HCT116 (cell line): ENCODE results near the gene NDUFC2. TPM values are rescaled to one million over a fixed set of nuclear protein-coding genes. Genes with fewer than 3 reads are reported as not detected.

Experiments
- ATAC-seq: fragments of 200-7000 bp; cut with Tn5 transposase; 2 replicates; pipeline ENCODE4 v1.9.1; 2020; ENCODE audit warnings: mild to moderate bottlenecking, moderate library complexity
- BruUV-seq: library from RNA; stranded (reverse); fragments of 400-500 nt; replicated peaks from 2 replicates; lab custom pipeline; 2021; lab: Mats Ljungman, UMichigan
- CTCF ChIA-PET: fragments of 300-600 bp; sonication (Branson Sonifier 250); formaldehyde crosslinking; loops from one replicate; lab custom pipeline; 2021; ENCODE audit warnings: antibody characterized with exemption; lab: Charles Lee
- POLR2A ChIA-PET: fragments of 300-600, 350-600 bp; sonication (Branson Sonifier 250); formaldehyde crosslinking; loops from one replicate; lab custom pipeline; 2021; ENCODE audit warnings: antibody characterized with exemption; lab: Charles Lee
- RAD21 ChIA-PET, 2 experiments: fragments of 300-600 bp; sonication (Branson Sonifier 250); formaldehyde crosslinking; loops; one replicate each; lab custom pipeline; 2023; ENCODE audit warnings: low total read pairs in 2 of 2; ENCODE audit not compliant: uncharacterized antibody in 2 of 2, unreplicated experiment in 2 of 2, low non-redundant PET in 1 of 2; lab: Charles Lee
- DNase-seq: peaks from one replicate; pipeline ENCODE4 v3.0.0-alpha.2; 2010; ENCODE audit warnings: low read depth, low spot score
- H2AFZ ChIP-seq: fragments of 200-600 bp; shearing (Covaris generic), sonication (generic); 2 replicates; pipeline ENCODE4 v1.6.1; 2017; ENCODE audit warnings: low read depth, mixed run types, mixed read lengths, antibody characterized with exemption, low read length; ENCODE audit not compliant: poor library complexity, severe bottlenecking
- H3K27ac ChIP-seq: 2 replicates; pipeline ENCODE4 v1.5.1; 2012; ENCODE audit warnings: low read depth, low read length
- H3K27me3 ChIP-seq: fragments of 200-600 bp; sonication (generic); 2 replicates; pipeline ENCODE4 v1.6.1; 2016; ENCODE audit warnings: mixed run types, low read length, mixed read lengths; ENCODE audit not compliant: insufficient read depth
- H3K36me3 ChIP-seq, 2 experiments: fragments of 200-500 bp in 1 of 2; fragments of 200-600 bp in 1 of 2; sonication (Bioruptor generic) in 1 of 2; sonication (generic) in 1 of 2; 2 replicates each; pipeline versions ENCODE4 v1.5.1 to v1.6.1; 2014 to 2016; ENCODE audit warnings: low read length in 2 of 2, inconsistent platforms in 1 of 2, mixed read lengths in 1 of 2, mixed run types in 1 of 2; ENCODE audit not compliant: insufficient read depth in 2 of 2, control insufficient read depth in 1 of 2
- H3K4me1 ChIP-seq, 2 experiments: fragments of 200-600 bp in 1 of 2; sonication (generic) in 1 of 2; 2 replicates each; pipeline versions ENCODE4 v1.5.1 to v1.6.1; 2012 to 2017; ENCODE audit warnings: low read length in 2 of 2, inconsistent platforms in 1 of 2, mild to moderate bottlenecking in 1 of 2, mixed read lengths in 1 of 2, mixed run types in 1 of 2, moderate library complexity in 1 of 2; ENCODE audit not compliant: insufficient read depth in 2 of 2, control insufficient read depth in 1 of 2
- H3K4me2 ChIP-seq: fragments of 200-600 bp; sonication (generic); 2 replicates; pipeline ENCODE4 v1.6.1; 2017; ENCODE audit warnings: mixed run types, low read length, mixed read lengths
- H3K4me3 ChIP-seq, 2 experiments: fragments of 200-600 bp in 1 of 2; sonication (generic) in 1 of 2; replicated peaks in 1 of 2; 2 replicates each; pipeline ENCODE4 v1.5.1; 2011 to 2016; ENCODE audit warnings: low read length in 2 of 2, control low read depth in 1 of 2, low read depth in 1 of 2, mild to moderate bottlenecking in 1 of 2, mixed read lengths in 1 of 2, mixed run types in 1 of 2
- H3K79me2 ChIP-seq: fragments of 200-600 bp; sonication (generic); 2 replicates; pipeline ENCODE4 v1.6.1; 2017; ENCODE audit warnings: mild to moderate bottlenecking, mixed run types, low read length, moderate library complexity, mixed read lengths; ENCODE audit not compliant: insufficient read depth
- H3K9ac ChIP-seq: fragments of 200-600 bp; sonication (generic); 2 replicates; pipeline ENCODE4 v1.6.1; 2016; ENCODE audit warnings: low read length, mixed read lengths
- H3K9me2 ChIP-seq: fragments of 200-600 bp; sonication (generic), shearing (Covaris generic); 2 replicates; pipeline ENCODE4 v1.6.1; 2017; ENCODE audit warnings: mixed run types, mild to moderate bottlenecking, moderate library complexity; ENCODE audit not compliant: insufficient read depth
- H3K9me3 ChIP-seq, 2 experiments: fragments of 200-500 bp in 1 of 2; fragments of 200-600 bp in 1 of 2; sonication (Bioruptor generic) in 1 of 2; sonication (generic) in 1 of 2; 2 replicates each; pipeline ENCODE4 v1.6.1; 2014 to 2017; ENCODE audit warnings: low read length in 2 of 2, mixed read lengths in 2 of 2, inconsistent platforms in 1 of 2, low read depth in 1 of 2, mild to moderate bottlenecking in 1 of 2, mixed run types in 1 of 2, moderate library complexity in 1 of 2; ENCODE audit not compliant: control insufficient read depth in 1 of 2, insufficient read depth in 1 of 2
- H4K20me1 ChIP-seq: fragments of 200-600 bp; sonication (generic), shearing (Covaris generic); 2 replicates; pipeline ENCODE4 v1.6.1; 2017; ENCODE audit warnings: mixed run types, mild to moderate bottlenecking, moderate library complexity; ENCODE audit not compliant: insufficient read depth
- CBX3 ChIP-seq: IDR thresholded peaks from 2 replicates; pipeline ENCODE4 v1.6.1; 2012; ENCODE audit warnings: low read depth
- CTCF ChIP-seq, 3 experiments: fragments of 200-600 bp in 1 of 3; sonication (generic) in 1 of 3; IDR thresholded peaks in 2 of 3; conservative IDR thresholded peaks in 1 of 3; 2 replicates each; pipeline ENCODE4 v1.5.1; 2012 to 2017; ENCODE audit warnings: low read depth in 2 of 3, low read length in 2 of 3, antibody characterized with exemption in 1 of 3, borderline replicate concordance in 1 of 3, control low read depth in 1 of 3, mild to moderate bottlenecking in 1 of 3, mixed read lengths in 1 of 3, mixed run types in 1 of 3, moderate library complexity in 1 of 3; ENCODE audit not compliant: insufficient read depth in 1 of 3
- EGR1 ChIP-seq: IDR thresholded peaks from 2 replicates; pipeline ENCODE4 v1.6.1; 2012; ENCODE audit warnings: low read depth
- ELF1 ChIP-seq: IDR thresholded peaks from 2 replicates; pipeline ENCODE4 v1.6.1; 2012; ENCODE audit warnings: low read depth, borderline replicate concordance
- EZH2 ChIP-seq: fragments of 200-600 bp; sonication (generic); IDR thresholded peaks from 2 replicates; pipeline ENCODE4 v1.6.1; 2017; ENCODE audit warnings: antibody characterized with exemption, mixed run types
- FOSL1 ChIP-seq: IDR thresholded peaks from 2 replicates; pipeline ENCODE4 v1.6.1; 2012; ENCODE audit warnings: low read depth
- JUND ChIP-seq: IDR thresholded peaks from 2 replicates; pipeline ENCODE4 v1.6.1; 2012
- MAX ChIP-seq: IDR thresholded peaks from 2 replicates; pipeline ENCODE4 v1.6.1; 2012
- POLR2A ChIP-seq: IDR thresholded peaks from 2 replicates; pipeline ENCODE4 v1.7.0; 2011; ENCODE audit warnings: borderline replicate concordance; ENCODE audit not compliant: insufficient read depth, insufficient read length; ENCODE audit errors: extremely low read depth
- REST ChIP-seq: IDR thresholded peaks from 2 replicates; pipeline ENCODE4 v1.6.1; 2012; ENCODE audit warnings: low read depth
- SP1 ChIP-seq: IDR thresholded peaks from 2 replicates; pipeline ENCODE4 v1.6.1; 2012; ENCODE audit warnings: low read depth
- SRF ChIP-seq: IDR thresholded peaks from 2 replicates; pipeline ENCODE4 v1.6.1; 2012; ENCODE audit warnings: low read depth
- ZFX ChIP-seq: fragments of 450-650 bp; IDR thresholded peaks from 2 replicates; pipeline ENCODE4 v1.6.1; 2017
- intact Hi-C: fragments of 100-400 bp; cut with micrococcal nuclease; formaldehyde crosslinking; loops from 2 replicates; pipeline ENCODE4 v1.10.0; 2022
- total RNA-seq: library from RNA; stranded (reverse); gene quantifications from one replicate; pipeline ENCODE4 v1.2.1, GENCODE V29; 2021; ENCODE audit not compliant: unreplicated experiment

NDUFC2 gene
- total RNA-seq, 1 experiment from 2014 or later: 225 TPM

- TF ChIP-seq SRF (no peak), SP1 (no peak), CTCF (IDR thresholded peaks at IDR 0.05 in 2 of 3, conservative IDR thresholded peaks at IDR 0.05 in 1 of 3; ENCODE audit: borderline replicate concordance in 1 of 3, insufficient read depth in 1 of 3, low read depth in 2 of 3, low read length in 2 of 3) (no peak), JUND (no peak)
- TF ChIP-seq, all 23 proteins: peak for 0
Measured at GRCh38 chr11:78027759-78028158, 51.9 kb downstream of the NDUFC2 start (continued).

GRCh38 chr11:78025378-78025777 lies 54.3 kb downstream of the NDUFC2 start:
- no peak overlapping the region for H3K4me2 ChIP-seq
- ChIA-PET POLR2A (no interaction called here), CTCF (interaction anchor here (1.3 kb wide), 1 partner anchor 31 kb away, joined by 3 read pairs; the partner anchor contains the start of gene INTS4), RAD21 (no interaction called here)
- H3K36me3 ChIP-seq: no peaks in the 10 kb centered on the region
- ATAC-seq: no peak
- peaks cover 16% of the 10 kb centered on the region; the same call in 1 of the 2 replicates for H3K79me2 ChIP-seq
- no TSS peak for BruUV-seq
- intact Hi-C loops: no loop called here
- H3K9ac ChIP-seq: no peak overlapping the region
- no peak overlapping the region for H3K4me3 ChIP-seq
- no peak overlapping the region for H2AFZ ChIP-seq
- H3K27ac ChIP-seq: no peak overlapping the region
- H3K27me3 ChIP-seq: no peaks in the 10 kb centered on the region
- TF ChIP-seq EZH2 (no peak), ELF1 (no peak), CBX3 (no peak), ZFX (no peak), FOSL1 (no peak), POLR2A (no peak), EGR1 (no peak), MAX (no peak), REST (no peak)
- H3K4me1 ChIP-seq: peaks cover 36 to 61% of the 10 kb centered on the region in 2 experiments
- H3K9me3 ChIP-seq: no peaks in the 10 kb centered on the region
- no peaks in the 10 kb centered on the region for H4K20me1 ChIP-seq
- H3K9me2 ChIP-seq: no peaks in the 10 kb centered on the region
- DNase-seq: no peak
